ENCODE measurements around the gene ELFN1.
"Not testable (repeated sequence)": the region's sequence is repeated elsewhere in the genome, so short reads cannot be mapped to it uniquely, and the experiment has no call there.

ELFN1 gene

GRCh38 chr7:1715331-1715625 lies 45.2 kb downstream of the ELFN1 start:
- Histone ChIP-seq H3K36me3 (ENCODE audit: control insufficient read depth, insufficient read depth, low read length) (no peaks in the 10 kb centered on the region), H3K27ac (ENCODE audit: low read depth, low read length) (no peak overlapping the region), H3K4me3 (ENCODE audit: low read depth, low read length) (no peak overlapping the region), H3K27me3 (ENCODE audit: control insufficient read depth, insufficient read depth, low read length) (no peaks in the 10 kb centered on the region), H3K4me1 (ENCODE audit: control insufficient read depth, insufficient read depth, low read length) (peaks cover 4% of the 10 kb centered on the region; the same call in 1 of the 2 replicates), H3K9me3 (ENCODE audit: control insufficient read depth, insufficient read depth, low read length) (no peaks in the 10 kb centered on the region), H3K9ac (ENCODE audit: low read depth, low read length) (no peak overlapping the region)

- peaks cover 4% of the 10 kb centered on the region; the same call in 1 of the 2 replicates for H3K4me1 ChIP-seq (ENCODE audit: control insufficient read depth, insufficient read depth, low read length)
- no peaks in the 10 kb centered on the region for H3K36me3 ChIP-seq (ENCODE audit: control insufficient read depth, insufficient read depth, low read length)
- H3K9ac ChIP-seq (ENCODE audit: low read depth, low read length) = no peak overlapping the region
- no peaks in the 10 kb centered on the region for H3K27me3 ChIP-seq (ENCODE audit: control insufficient read depth, insufficient read depth, low read length)
- H3K27ac ChIP-seq (ENCODE audit: low read depth, low read length) = no peak overlapping the region
- no peak overlapping the region for H3K4me3 ChIP-seq (ENCODE audit: low read depth, low read length)
- no peaks in the 10 kb centered on the region for H3K9me3 ChIP-seq (ENCODE audit: control insufficient read depth, insufficient read depth, low read length)
Observed at GRCh38 chr7:1715671-1716074, 45.6 kb downstream of the ELFN1 start.

- Histone ChIP-seq H3K4me1 (ENCODE audit: control insufficient read depth, insufficient read depth, low read length) (peaks cover 9% of the 10 kb centered on the region; the same call in 1 of the 2 replicates), H3K9ac (ENCODE audit: low read depth, low read length) (no peak overlapping the region), H3K27ac (ENCODE audit: low read depth, low read length) (peak overlapping the region; percentile 14), H3K9me3 (ENCODE audit: control insufficient read depth, insufficient read depth, low read length) (no peaks in the 10 kb centered on the region), H3K4me3 (ENCODE audit: low read depth, low read length) (no peak overlapping the region), H3K36me3 (ENCODE audit: control insufficient read depth, insufficient read depth, low read length) (no peaks in the 10 kb centered on the region), H3K27me3 (ENCODE audit: control insufficient read depth, insufficient read depth, low read length) (no peaks in the 10 kb centered on the region)
Observed at GRCh38 chr7:1716263-1717094, 46.4 kb downstream of the ELFN1 start.

GRCh38 chr7:1717095-1717483 lies 47.0 kb downstream of the ELFN1 start:
- H3K4me1 ChIP-seq (ENCODE audit: control insufficient read depth, insufficient read depth, low read length) = peaks cover 9% of the 10 kb centered on the region; the same call in 1 of the 2 replicates
- H3K9me3 ChIP-seq (ENCODE audit: control insufficient read depth, insufficient read depth, low read length) = no peaks in the 10 kb centered on the region
- no peak overlapping the region for H3K4me3 ChIP-seq (ENCODE audit: low read depth, low read length)
- H3K36me3 ChIP-seq (ENCODE audit: control insufficient read depth, insufficient read depth, low read length) = no peaks in the 10 kb centered on the region
- no peak overlapping the region for H3K27ac ChIP-seq (ENCODE audit: low read depth, low read length)
- H3K27me3 ChIP-seq (ENCODE audit: control insufficient read depth, insufficient read depth, low read length) = no peaks in the 10 kb centered on the region
- H3K9ac ChIP-seq (ENCODE audit: low read depth, low read length) = no peak overlapping the region

GRCh38 chr7:1717903-1718676 lies 48.0 kb downstream of the ELFN1 start:
- Histone ChIP-seq H3K9me3 (ENCODE audit: control insufficient read depth, insufficient read depth, low read length) (no peaks in the 10 kb centered on the region), H3K36me3 (ENCODE audit: control insufficient read depth, insufficient read depth, low read length) (no peaks in the 10 kb centered on the region), H3K27ac (ENCODE audit: low read depth, low read length) (no peak overlapping the region), H3K27me3 (ENCODE audit: control insufficient read depth, insufficient read depth, low read length) (no peaks in the 10 kb centered on the region), H3K4me1 (ENCODE audit: control insufficient read depth, insufficient read depth, low read length) (peaks cover 9% of the 10 kb centered on the region; the same call in 1 of the 2 replicates), H3K9ac (ENCODE audit: low read depth, low read length) (no peak overlapping the region), H3K4me3 (ENCODE audit: low read depth, low read length) (no peak overlapping the region)

GRCh38 chr7:1718850-1719249 lies 48.8 kb downstream of the ELFN1 start:
- not testable (repeated sequence) for H3K27me3 ChIP-seq (ENCODE audit: control insufficient read depth, insufficient read depth, low read length); H3K9me3 ChIP-seq (ENCODE audit: control insufficient read depth, insufficient read depth, low read length); H3K36me3 ChIP-seq (ENCODE audit: control insufficient read depth, insufficient read depth, low read length); H3K4me3 ChIP-seq (ENCODE audit: low read depth, low read length); H3K27ac ChIP-seq (ENCODE audit: low read depth, low read length); H3K9ac ChIP-seq (ENCODE audit: low read depth, low read length); H3K4me1 ChIP-seq (ENCODE audit: control insufficient read depth, insufficient read depth, low read length)

GRCh38 chr7:1719256-1719655 lies 49.2 kb downstream of the ELFN1 start:
- H3K27me3 ChIP-seq (ENCODE audit: control insufficient read depth, insufficient read depth, low read length); H3K9me3 ChIP-seq (ENCODE audit: control insufficient read depth, insufficient read depth, low read length); H3K4me1 ChIP-seq (ENCODE audit: control insufficient read depth, insufficient read depth, low read length); H3K4me3 ChIP-seq (ENCODE audit: low read depth, low read length); H3K27ac ChIP-seq (ENCODE audit: low read depth, low read length); H3K36me3 ChIP-seq (ENCODE audit: control insufficient read depth, insufficient read depth, low read length); H3K9ac ChIP-seq (ENCODE audit: low read depth, low read length): not testable (repeated sequence)

GRCh38 chr7:1719913-1720312 lies 49.8 kb downstream of the ELFN1 start:
- Histone ChIP-seq H3K4me3 (ENCODE audit: low read depth, low read length) (no peak overlapping the region), H3K27ac (ENCODE audit: low read depth, low read length) (no peak overlapping the region), H3K36me3 (ENCODE audit: control insufficient read depth, insufficient read depth, low read length) (no peaks in the 10 kb centered on the region), H3K27me3 (ENCODE audit: control insufficient read depth, insufficient read depth, low read length) (no peaks in the 10 kb centered on the region), H3K9ac (ENCODE audit: low read depth, low read length) (no peak overlapping the region), H3K4me1 (ENCODE audit: control insufficient read depth, insufficient read depth, low read length) (0 out of 2 replicates have a peak, but pooled peaks cover 5% of the 10 kb centered on the region), H3K9me3 (ENCODE audit: control insufficient read depth, insufficient read depth, low read length) (no peaks in the 10 kb centered on the region)

GRCh38 chr7:1720326-1720725 lies 50.2 kb downstream of the ELFN1 start:
- no peak overlapping the region for H3K9ac ChIP-seq (ENCODE audit: low read depth, low read length)
- no peaks in the 10 kb centered on the region for H3K9me3 ChIP-seq (ENCODE audit: control insufficient read depth, insufficient read depth, low read length)
- no peak overlapping the region for H3K4me3 ChIP-seq (ENCODE audit: low read depth, low read length)
- H3K36me3 ChIP-seq (ENCODE audit: control insufficient read depth, insufficient read depth, low read length) = no peaks in the 10 kb centered on the region
- H3K4me1 ChIP-seq (ENCODE audit: control insufficient read depth, insufficient read depth, low read length) = 0 out of 2 replicates have a peak, but pooled peaks cover 5% of the 10 kb centered on the region
- H3K27ac ChIP-seq (ENCODE audit: low read depth, low read length) = no peak overlapping the region
- H3K27me3 ChIP-seq (ENCODE audit: control insufficient read depth, insufficient read depth, low read length) = no peaks in the 10 kb centered on the region

GRCh38 chr7:1721047-1721690 lies 51.1 kb downstream of the ELFN1 start:
- H3K27me3 ChIP-seq (ENCODE audit: control insufficient read depth, insufficient read depth, low read length) = no peaks in the 10 kb centered on the region
- 0 out of 2 replicates have a peak, but pooled peaks cover 5% of the 10 kb centered on the region for H3K4me1 ChIP-seq (ENCODE audit: control insufficient read depth, insufficient read depth, low read length)
- no peak overlapping the region for H3K9ac ChIP-seq (ENCODE audit: low read depth, low read length)
- H3K27ac ChIP-seq (ENCODE audit: low read depth, low read length) = no peak overlapping the region
- H3K4me3 ChIP-seq (ENCODE audit: low read depth, low read length) = no peak overlapping the region
- no peaks in the 10 kb centered on the region for H3K9me3 ChIP-seq (ENCODE audit: control insufficient read depth, insufficient read depth, low read length)
- no peaks in the 10 kb centered on the region for H3K36me3 ChIP-seq (ENCODE audit: control insufficient read depth, insufficient read depth, low read length)

- Histone ChIP-seq H3K9me3 (ENCODE audit: control insufficient read depth, insufficient read depth, low read length) (no peaks in the 10 kb centered on the region), H3K4me3 (ENCODE audit: low read depth, low read length) (no peak overlapping the region), H3K27ac (ENCODE audit: low read depth, low read length) (no peak overlapping the region), H3K27me3 (ENCODE audit: control insufficient read depth, insufficient read depth, low read length) (no peaks in the 10 kb centered on the region), H3K36me3 (ENCODE audit: control insufficient read depth, insufficient read depth, low read length) (no peaks in the 10 kb centered on the region), H3K4me1 (ENCODE audit: control insufficient read depth, insufficient read depth, low read length) (0 out of 2 replicates have a peak, but pooled peaks cover 5% of the 10 kb centered on the region), H3K9ac (ENCODE audit: low read depth, low read length) (no peak overlapping the region)
Observed at GRCh38 chr7:1723254-1723653, 53.2 kb downstream of the ELFN1 start.
